ENCODE results near the gene UQCC3.
A peak's percentile ranks its signal among the peaks of the same experiment; 100 is the strongest.
"Not testable (repeated sequence)": the region's sequence is repeated elsewhere in the genome, so short reads cannot be mapped to it uniquely, and the experiment has no call there.

The UQCC3 gene, protein sequence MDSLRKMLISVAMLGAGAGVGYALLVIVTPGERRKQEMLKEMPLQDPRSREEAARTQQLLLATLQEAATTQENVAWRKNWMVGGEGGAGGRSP

DNA sequence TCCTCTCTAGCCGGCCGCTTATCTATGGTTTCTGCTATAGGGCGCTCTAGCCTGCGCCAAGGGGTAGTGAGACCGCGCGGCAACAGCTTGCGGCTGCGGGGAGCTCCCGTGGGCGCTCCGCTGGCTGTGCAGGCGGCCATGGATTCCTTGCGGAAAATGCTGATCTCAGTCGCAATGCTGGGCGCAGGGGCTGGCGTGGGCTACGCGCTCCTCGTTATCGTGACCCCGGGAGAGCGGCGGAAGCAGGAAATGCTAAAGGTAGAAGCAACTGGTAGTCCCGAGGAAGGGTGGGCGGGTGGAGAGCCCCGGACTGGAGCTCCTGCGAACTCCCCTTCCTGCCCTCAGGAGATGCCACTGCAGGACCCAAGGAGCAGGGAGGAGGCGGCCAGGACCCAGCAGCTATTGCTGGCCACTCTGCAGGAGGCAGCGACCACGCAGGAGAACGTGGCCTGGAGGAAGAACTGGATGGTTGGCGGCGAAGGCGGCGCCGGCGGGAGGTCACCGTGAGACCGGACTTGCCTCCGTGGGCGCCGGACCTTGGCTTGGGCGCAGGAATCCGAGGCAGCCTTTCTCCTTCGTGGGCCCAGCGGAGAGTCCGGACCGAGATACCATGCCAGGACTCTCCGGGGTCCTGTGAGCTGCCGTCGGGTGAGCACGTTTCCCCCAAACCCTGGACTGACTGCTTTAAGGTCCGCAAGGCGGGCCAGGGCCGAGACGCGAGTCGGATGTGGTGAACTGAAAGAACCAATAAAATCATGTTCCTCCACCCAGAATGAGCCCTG, at the start of gene UQCC3, which contains the start of gene LBHD1:
Gene UQCC3, plus strand, starts transcription at position 66 of the 782 bp plus-strand sequence. Its CDS starts 73 bp downstream, at position 139.
Gene LBHD1, minus strand, starts transcription at position 660 of the 782 bp plus-strand sequence. CDS start 2,236 bp downstream, outside the sequence.
- DNase-seq, result peak; percentile 86

DNA sequence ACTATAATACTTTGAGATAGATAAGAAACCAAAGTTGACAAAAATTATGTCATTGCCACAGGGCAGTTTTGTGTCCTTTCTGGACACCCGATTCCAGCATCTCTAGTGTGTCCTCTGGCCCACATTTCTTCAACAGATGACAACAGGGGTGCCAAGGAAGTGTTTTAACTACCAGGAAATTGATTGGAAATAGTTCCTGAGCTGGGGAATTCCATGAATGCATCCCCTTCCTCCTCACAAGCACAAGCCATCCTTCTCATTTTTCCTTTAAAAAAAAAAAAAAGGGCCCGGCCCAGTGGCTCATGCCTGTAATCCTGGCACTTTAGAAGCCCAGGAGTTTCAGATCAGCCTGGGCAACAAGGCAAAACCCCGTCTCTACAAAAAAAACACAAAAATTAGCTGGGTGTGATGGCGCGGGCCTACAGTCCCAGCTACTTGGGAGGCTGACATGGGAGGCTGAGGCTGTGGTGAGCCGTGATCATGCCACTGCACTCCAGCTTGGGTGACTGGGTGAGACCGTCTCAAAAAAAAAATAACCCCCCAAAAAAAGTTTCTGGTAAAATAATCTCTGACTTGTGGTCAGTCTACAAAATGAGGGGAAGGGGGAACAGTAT, 48.9 kb upstream of the UQCC3 start:
- no peak for DNase-seq

DNA sequence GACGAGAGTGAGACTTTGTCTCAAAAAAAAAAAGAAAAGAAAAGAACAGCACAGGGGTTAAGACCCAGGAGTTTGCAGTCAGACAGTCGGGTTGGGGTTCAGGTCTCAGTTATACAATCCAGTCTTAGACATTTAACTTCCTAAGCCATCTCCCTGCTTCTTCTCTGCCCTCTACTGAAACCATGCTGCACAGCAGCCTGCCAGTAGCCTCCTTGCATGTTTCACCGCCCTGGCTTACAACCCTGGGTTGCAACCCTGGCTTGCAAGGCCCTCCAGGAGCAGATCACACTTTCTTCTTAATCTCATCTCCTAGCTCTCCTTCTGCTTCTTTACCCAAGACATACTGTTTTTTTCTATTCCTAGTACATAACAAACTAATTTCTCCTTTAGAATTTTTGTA, 43.8 kb upstream of the UQCC3 start:
- DNase-seq, result no peak

DNA sequence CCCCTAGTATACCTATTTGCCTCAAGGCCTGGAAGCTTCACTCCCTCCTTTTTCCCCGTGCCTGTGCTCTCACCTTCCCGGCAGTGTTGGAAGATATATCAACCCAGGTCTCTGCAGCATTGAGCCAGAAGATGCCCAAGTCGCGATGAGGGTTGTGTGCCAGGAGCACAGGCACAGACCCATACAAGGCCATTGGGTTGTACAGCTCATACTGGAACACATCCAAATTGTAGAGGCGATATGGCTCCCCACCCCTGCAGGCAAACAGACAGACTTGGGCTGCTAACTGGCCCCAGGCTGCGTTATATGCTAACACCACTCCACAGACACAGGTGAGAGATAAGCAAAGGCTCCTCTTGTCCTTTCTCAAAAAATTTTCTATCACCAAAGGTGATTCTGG, 39.0 kb upstream of the UQCC3 start:
- DNase-seq, result no peak

DNA sequence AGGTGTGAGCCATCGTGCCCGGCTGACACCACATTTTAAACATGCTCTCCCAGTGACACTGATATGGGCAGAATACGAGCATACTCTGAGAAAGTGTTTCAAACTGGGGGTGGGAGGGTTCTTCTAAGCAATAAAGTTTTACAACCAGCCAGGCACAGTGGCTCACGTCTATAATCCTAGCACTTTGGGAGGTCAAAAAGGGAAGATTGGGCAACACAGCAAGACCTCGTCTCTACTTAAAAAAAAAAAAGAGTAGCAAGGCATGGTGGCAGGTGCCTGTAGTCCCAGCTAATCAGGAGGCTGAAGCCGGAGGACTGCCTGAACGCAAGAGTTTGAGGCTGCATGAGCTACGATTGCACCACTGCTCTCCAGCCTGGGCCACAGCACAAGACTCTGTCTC, 27.3 kb upstream of the UQCC3 start:
- DNase-seq, result no peak

DNA sequence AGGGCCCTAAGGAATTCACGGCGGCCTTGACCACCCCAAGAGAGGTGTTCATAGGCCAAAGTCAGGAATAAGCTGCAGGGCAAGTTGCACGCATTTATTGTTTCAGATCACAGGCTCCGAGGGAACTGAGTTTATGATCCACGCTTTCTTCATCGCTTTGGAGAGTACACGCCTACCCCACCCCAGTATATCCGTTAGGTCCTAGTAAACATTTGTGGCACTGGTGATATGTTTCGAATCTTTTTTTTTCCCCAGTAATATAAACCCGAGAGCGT, 25.9 kb upstream of the UQCC3 start:
- DNase-seq, result no peak

DNA sequence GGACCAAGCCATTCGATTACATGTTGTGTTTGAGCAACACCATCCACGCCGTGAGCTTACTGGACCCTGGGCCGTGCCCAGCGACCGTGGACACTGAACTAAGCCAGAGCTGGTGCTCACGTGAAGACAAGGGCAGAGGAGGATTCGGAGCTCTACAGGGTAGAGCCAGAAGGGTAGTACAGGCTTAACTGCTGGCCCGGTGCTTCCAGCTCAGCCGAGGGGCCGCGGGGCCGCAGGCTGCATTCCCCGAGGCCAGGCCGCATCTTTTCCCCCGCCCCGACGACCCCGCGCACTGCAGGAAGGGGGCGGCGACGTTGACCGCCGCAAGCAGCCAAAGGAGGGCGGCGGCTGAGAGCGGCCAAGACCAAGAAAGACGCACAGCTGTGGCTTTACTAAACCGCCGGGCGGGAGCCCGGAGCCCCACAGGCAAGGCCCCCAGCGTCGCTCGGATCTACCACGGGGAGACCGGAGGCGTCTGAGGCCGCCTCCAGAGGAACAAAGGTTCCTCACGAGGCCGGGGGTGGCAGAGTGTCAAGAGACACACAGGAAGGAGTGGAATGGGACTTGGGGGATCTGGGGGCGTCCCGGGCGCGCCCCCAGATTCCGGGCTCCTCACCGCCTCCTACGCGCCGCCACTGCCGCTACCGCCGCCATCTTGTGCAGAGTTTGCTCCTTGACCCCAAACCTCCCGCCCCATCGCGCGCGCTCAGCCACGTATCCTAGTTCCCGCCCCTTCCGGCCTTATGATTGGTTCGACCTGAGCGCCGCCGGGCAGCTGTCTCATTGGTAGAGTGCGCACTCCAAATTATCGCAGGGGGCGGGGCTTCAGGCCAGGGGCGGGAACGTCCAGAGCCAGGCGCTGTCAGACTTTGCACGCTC, 25.3 kb upstream of the UQCC3 start, which contains the start of gene GANAB:
Gene GANAB, minus strand, starts transcription at position 668 of the 879 bp plus-strand sequence. Its CDS starts 14 bp downstream, at position 654.
- DNase-seq, result peak; percentile 93

DNA sequence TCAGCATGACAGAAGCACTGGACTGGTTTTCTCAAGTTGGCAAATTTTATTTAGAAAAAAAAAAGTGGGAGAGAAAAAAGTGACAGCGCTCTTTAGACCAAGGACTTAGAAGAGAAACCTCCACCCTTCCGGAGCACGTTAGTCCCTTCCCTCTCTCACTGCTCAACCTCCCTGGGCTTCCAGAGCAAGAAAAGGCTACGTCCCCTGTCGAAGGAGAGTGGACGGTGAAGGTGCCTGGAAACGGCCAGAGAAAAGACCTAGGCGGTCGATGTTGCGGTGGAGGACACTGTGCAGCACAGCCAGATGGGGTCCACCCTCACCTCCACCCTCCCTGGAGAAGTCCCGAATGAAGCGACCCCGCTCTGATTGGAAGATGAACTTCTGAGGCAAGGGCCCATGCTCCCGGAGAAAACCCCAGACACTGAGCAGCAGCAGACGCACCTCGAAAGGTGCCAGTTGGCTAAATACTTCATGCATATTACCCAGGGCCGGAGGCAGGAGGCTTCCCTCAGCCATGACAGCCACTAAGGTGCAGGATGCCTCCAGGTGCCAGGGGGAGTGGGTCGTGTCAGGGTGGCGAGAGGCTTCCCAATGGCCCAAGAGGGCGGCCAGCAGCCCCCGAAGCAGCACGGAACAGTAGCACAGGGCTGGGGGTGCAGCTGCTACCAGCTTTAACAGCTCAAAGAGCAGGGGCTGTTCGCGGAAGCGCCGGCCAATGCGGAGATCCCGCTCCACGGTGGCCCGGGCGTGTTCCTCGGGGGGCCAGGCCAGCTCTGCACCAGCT, 24.5 kb upstream of the UQCC3 start:
- no peak for DNase-seq

DNA sequence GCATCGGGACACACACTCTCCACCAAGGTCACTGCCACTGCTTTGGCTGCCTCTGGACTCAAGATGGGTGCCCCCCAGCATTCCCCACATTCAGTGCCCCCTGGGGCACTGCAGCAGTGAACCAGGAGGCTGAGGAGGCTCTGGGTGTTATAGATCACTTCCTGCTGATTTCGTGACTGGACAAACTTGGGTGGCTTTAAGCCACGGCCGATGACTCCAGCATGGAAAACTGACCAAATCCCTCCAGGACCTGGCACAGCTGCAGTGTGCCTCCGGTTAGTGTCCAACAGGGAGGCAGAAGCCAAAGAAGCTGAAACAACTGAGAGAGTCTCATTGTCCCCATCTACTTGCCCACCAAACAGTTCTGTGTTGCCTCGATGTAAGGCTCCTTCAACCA, 23.9 kb upstream of the UQCC3 start:
- no peak for DNase-seq

DNA sequence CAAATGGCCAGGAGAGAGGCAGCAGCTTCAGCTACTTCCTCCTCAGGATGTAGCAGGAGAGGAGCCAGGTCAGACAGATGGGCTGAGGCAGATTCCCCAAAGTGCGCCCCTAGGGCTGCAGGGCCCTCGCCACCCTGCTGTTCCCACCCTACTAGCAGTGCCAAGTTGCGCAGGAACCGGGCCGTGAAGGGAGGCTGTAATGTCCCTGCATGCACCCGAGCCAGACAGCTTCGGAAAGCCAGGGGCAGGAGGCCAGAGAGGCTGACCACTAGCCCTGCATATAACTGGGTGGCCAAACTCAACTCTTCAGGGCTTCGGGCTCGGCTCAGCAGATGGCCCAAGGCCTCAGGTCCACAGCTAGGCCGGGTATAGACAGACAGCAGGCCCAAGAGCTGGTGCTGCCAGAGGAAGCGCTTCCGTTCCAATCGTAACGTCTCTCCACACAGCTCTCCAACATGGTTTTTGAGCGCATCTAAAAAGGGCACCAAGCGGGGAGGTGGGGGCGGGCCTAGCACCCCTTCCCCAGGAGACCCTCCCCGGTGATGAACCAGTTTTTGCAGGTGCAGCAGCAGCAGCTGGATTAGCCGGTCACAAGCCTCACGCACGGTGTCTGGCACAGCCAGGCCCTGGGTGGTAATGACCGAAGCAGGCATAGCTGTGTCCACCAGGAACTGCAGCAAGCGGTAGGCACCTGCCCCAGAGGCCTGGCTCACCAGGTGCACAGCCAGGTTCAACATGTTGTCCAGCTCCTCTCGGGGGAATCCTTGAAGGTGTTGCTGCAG, 23.1 kb upstream of the UQCC3 start:
- DNase-seq, result no peak

DNA sequence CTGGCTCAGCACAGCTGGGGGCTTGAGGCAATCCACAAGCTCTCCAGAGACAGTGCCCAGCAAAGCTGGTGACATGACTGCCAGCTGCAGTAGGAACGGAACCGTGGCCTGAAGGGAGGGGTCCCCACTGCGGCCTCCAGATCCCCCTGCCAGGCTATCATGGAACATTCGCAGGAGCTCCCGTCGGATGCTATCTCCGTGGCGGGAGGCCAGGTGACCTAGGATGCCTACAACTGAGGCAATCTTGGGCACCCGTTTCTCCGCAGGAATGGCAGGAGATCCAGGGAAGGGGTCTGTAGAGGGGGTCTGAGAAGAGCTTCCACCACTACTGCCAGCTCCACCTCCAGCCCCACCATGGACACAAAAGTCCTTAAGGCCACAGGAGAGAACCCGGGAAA, 22.5 kb upstream of the UQCC3 start:
- DNase-seq, result no peak

DNA sequence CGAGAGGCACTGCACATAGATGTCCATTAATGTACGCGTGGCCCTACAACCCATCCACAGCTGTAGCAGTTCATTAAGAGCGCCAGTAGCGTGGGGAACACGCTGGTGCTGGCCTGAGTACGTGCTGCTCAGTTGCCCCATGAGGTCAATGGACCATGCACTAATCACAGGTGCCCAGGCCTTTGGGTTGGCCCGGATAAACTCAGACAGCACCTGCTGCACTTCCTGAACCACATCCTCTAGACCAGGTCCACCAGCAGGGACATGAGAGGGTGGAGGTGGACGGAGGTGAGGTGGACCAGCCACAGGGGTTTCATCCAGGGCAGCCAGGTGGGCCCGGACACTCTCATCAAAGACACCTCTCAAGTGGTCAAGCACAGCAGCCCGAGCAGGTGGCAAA, 22.0 kb upstream of the UQCC3 start:
- no peak for DNase-seq

DNA sequence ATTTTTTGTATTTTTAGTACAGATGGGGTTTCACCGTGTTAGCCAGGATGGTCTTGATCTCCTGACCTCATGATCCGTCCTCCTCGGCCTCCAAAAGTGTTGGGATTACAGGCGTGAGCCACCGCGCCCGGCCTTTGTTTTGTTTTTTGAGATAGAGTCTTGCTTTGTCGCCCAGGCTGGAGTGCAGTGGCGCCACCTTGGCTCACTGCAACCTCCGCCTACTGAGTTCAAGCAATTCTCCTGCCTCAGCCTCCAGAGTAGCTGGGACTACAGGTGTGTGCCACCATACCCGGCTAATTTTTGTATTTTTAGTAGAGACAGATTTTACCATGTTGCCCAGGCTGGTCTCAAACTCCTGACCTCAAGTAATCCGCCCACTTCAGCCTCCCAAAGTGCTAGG, 21.2 kb upstream of the UQCC3 start:
- not testable (repeated sequence) for DNase-seq

DNA sequence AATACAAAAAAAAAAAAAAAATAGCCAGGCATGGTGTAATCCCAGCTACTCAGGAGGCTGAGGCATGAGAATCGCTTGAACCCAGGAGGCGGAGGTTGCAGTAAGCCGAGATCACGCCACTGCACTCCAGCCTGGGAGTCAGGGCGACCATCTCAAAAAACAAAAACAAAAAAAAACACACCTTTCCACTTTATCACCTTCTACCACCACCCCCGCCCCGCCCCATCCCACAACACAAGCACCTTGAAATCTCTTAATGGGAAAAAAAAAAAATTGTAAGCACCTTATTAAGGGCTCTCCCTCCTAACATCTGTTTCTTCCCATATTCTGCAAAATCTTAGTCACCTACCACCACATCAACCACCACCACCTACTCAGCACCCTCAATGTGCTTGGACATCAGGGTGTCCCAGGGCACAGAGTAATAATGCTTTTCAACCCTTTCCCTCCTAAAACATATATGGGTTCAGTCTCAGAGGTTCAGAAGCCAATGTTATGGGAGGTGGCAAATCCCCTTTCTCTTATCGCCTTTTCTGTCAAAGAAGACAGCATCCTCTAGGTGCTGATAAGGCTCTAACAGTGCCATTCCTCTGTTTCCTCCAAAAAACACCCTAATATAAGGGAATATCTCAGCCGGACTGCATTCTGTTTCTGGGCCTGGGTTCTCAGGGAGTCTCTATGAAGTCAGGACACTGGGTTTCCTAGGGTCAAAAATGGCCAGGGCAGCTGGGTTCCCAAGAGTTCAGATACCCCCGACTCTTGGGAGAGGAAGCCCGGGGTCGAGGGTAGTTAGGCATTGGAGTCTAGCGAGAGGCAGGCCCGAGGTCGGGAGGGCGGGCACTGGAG, 19.1 kb upstream of the UQCC3 start:
- no peak for DNase-seq

DNA sequence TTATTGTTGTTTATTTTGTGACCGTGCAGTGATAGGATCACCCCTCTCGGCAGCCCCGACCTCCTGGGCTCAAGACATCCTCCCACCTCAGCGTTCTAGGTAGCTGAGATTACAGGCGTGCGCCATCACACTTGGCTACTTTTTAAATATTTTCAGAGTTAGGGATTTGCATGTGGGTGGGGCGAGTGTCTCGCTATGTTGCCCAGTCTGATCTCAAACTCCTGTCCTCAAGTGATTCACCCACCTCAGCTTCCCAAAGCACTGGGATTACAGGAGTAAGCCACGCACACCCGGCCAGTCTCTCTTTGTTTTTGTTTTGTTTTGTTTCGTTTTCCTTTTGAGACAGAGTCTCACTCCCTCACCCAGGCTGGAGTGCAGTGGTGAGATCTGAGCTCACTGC, 17.2 kb upstream of the UQCC3 start:
- no peak for DNase-seq

DNA sequence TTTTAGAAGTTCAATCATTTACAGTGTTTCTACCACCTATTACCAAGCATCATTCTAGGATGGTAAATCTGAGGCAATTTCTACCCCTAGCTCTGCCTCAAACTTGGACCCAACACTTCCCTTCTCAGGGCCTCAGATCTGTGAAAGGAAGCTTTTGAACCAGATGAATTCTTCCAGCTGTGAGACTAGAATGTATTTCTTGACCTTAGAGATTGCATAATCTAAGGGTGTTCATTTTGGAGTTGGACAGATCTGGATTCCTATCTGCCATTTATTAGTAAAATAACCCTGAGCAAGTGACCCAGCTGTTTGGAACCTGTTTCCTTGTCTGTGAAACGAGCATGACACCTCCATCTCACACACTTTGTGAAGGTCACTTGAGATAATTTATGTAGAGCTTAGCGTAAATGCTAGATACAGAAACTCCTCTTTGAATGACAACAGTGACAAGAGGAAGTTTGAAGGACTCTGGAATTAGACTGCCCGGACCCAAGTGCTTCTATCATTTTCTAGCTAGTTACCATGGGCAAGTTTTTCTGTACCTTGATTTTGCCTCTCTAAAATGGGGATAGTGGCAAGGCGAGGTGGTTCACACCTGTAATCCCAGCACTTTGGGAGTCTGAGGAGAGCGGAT, 14.6 kb upstream of the UQCC3 start:
- no peak for DNase-seq

DNA sequence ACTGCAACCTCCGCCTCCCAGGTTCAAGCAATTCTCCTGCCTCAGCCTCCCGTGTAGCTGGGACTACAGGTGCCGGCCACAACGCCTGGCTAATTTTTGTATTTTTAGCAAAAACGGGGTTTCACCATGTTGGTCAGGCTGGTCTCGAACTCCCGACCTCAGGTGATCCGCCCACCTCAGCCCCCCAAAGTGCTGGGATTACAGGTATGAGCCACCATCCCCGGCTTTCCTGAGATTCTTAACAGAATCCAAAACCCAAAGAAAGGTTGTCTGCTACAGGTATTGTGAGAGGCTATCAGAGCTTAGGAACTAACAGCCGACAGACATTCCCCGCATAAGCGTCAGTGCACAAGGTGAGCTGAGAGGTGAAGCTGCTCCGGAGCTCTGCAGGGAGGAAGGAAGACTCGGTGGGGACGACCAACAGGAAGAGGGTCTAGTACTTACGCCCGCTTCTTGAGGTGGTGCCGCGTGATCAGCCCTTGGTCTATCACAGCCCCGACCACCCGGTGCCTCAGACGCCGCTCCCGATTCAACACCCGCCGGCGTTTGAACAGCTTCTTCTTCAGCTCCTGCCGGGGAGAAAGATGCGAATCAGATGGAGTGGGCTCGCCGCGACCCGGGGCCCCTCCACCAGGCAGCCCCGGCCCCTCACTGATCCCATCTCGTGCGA, 6.9 kb upstream of the UQCC3 start:
- DNase-seq, result no peak

DNA sequence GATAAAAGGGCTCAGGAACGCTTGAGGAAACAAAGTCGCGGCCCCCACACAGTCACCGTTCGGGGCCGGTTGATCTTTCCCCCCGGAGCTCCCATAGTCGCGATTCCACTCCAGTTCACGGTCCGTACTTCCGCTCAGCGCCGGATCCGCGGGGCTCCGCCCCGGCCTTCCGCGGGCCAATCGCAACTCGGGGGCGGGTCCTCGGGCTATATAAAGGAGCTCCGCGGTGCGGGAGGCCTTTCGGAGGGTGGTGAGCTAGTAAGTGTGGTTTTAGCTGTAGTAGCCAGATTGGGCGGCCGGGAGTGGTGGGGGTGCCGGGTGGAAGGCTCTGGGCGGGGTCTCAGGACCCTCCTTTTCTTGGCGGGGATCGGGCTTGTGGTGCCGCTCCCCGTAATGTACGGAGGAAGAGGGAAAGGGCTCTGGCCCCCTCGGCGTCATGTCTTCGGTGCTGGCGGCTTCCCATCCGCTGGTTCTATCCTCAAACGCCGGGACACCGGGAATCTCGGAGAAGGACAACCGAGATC, 6.3 kb upstream of the UQCC3 start, which contains the start of the genes C11orf98 and CSKMT:
Gene C11orf98, minus strand, starts transcription at position 136 of the 524 bp plus-strand sequence. Its CDS starts 41 bp downstream, at position 95.
Gene CSKMT, plus strand, starts transcription at position 238 of the 524 bp plus-strand sequence. CDS start 568 bp downstream, outside the sequence.
- DNase-seq, result peak; percentile 84

Measured in GDM1 (cell line).